Spleen (tissue), 11 donors: ENCODE results near the gene ARHGAP24. TPM values are rescaled to one million over a fixed set of nuclear protein-coding genes. Genes with fewer than 3 reads are reported as not detected.

Experiments
- DNase-seq: peaks from one replicate; pipeline ENCODE4 v3.0.0-alpha.2; 2020
- H3K27ac ChIP-seq, 8 donors: fragments of 200-600 bp; sonication (generic) in 7 of 8; 1 replicate in 4 of 8; 2 replicates in 4 of 8; pipeline versions ENCODE4 v1.5.0 to v1.8.0; 2016 to 2021; ENCODE audit warnings: inconsistent platforms in 4 of 8, mild to moderate bottlenecking in 4 of 8, moderate library complexity in 1 of 8
- H3K27me3 ChIP-seq, 7 donors: fragments of 200-600 bp; sonication (generic) in 6 of 7; replicated peaks in 1 of 7; 1 replicate in 4 of 7; 2 replicates in 3 of 7; pipeline versions ENCODE4 v1.5.0 to v1.8.0; 2016 to 2021; ENCODE audit warnings: inconsistent platforms in 3 of 7, mild to moderate bottlenecking in 1 of 7
- H3K36me3 ChIP-seq, 6 donors: fragments of 200-600 bp; sonication (generic) in 5 of 6; 1 replicate in 4 of 6; 2 replicates in 2 of 6; pipeline versions ENCODE4 v1.5.0 to v1.8.0; 2016 to 2021; ENCODE audit warnings: inconsistent platforms in 2 of 6
- H3K4me1 ChIP-seq, 6 donors: fragments of 200-600 bp; sonication (generic) in 5 of 6; 1 replicate in 3 of 6; 2 replicates in 3 of 6; pipeline versions ENCODE4 v1.5.0 to v1.8.0; 2016 to 2021; ENCODE audit warnings: inconsistent platforms in 3 of 6
- H3K4me3 ChIP-seq, 8 donors: fragments of 200-600 bp; sonication (generic) in 7 of 8; 1 replicate in 4 of 8; 2 replicates in 4 of 8; pipeline versions ENCODE4 v1.5.0 to v1.8.0; 2016 to 2021; ENCODE audit warnings: inconsistent platforms in 4 of 8, mild to moderate bottlenecking in 4 of 8, moderate library complexity in 2 of 8
- H3K9me3 ChIP-seq, 8 donors: fragments of 200-600 bp; sonication (generic) in 7 of 8; 1 replicate in 4 of 8; 2 replicates in 4 of 8; pipeline versions ENCODE4 v1.5.0 to v1.8.0; 2016 to 2021; ENCODE audit warnings: inconsistent platforms in 4 of 8
- CTCF ChIP-seq, 11 experiments: fragments of 200-600 bp in 7 of 11; fragments of 450-650 bp in 4 of 11; sonication (generic) in 4 of 11; IDR thresholded peaks in 8 of 11; conservative IDR thresholded peaks in 3 of 11; 1 replicate in 7 of 11; 2 replicates in 4 of 11; pipeline versions ENCODE4 v1.4.0 to v1.8.0; 2016 to 2021; ENCODE audit warnings: antibody characterized with exemption in 11 of 11, inconsistent platforms in 4 of 11, mild to moderate bottlenecking in 1 of 11
- POLR2A ChIP-seq, 3 donors: fragments of 450-650 bp; IDR thresholded peaks; one replicate each; pipeline ENCODE4 v1.5.1; 2017; ENCODE audit warnings: antibody characterized with exemption in 3 of 3, mild to moderate bottlenecking in 1 of 3
- POLR2AphosphoS5 ChIP-seq, 3 donors: sonication (generic); formaldehyde crosslinking; IDR thresholded peaks; one replicate each; pipeline ENCODE4 v1.5.1; 2017; ENCODE audit warnings: antibody characterized with exemption in 3 of 3
- WGBS, 5 donors: extraction: QIAGEN DNeasy Blood & Tissue Kit in 3 of 5; methylation state at CpG; one replicate each; pipeline versions ENCODE4 v1.1.5 to v1.1.7; 2013 to 2018; 5-methylcytosine and 5-hydroxymethylcytosine counted together
- intact Hi-C: fragments of 100-400 bp; cut with DNase I; formaldehyde crosslinking; loops from one replicate; pipeline ENCODE4 v1.15.0; 2023; ENCODE audit warnings: low total_unique reads
- polyA plus RNA-seq, 3 donors: library from polyadenylated mRNA; stranded (reverse); fragments of 200-250 nt; gene quantifications; one replicate each; pipeline ENCODE4 v1.2.1, GENCODE V29; 2013
- total RNA-seq, 7 donors: library from RNA; depleted of rRNA in 3 of 7; stranded (reverse); fragments of >200 nt in 3 of 7; fragmentation: NEBNext Ultra II Directional in 4 of 7; extraction: Animal tissue kit (Norgen Biotek cat#: 25700) in 4 of 7; gene quantifications; one replicate each; pipeline versions ENCODE4 v1.1.0 to v1.2.1, GENCODE V29; 2016 to 2021
- donor health status: healthy with polysubstance abuse.
- donor health status: DM: no; HTN: no; CAD: no; lungs with moderate emphysema.
- donor health status: DM: no; HTN: no; CAD: no.
- donor health status: Bipolar disorder and iron deficiency.
- donor health status: healthy.
- donor health status: DM: no; HTN: no; CAD: no.
- donor health status: DM: yes; HTN: yes; CAD: no.

Gene ARHGAP24
- total and polyA plus RNA-seq, 10 donors, result 23.1 to 199 (median 130) TPM

GRCh38 chr4:85994576-85994975 is 519.6 kb downstream of the ARHGAP24 start:
- H3K36me3 ChIP-seq, result peaks cover 0 to 59% (median 18%) of the 10 kb centered on the region in 6 donors
- DNase-seq, result no peak
- H3K27me3 ChIP-seq, result no peaks in the 10 kb centered on the region
- no peak for TF ChIP-seq POLR2A (IDR thresholded peaks at IDR 0.05)
- no peak for TF ChIP-seq CTCF (IDR thresholded peaks at IDR 0.05 in 8 of 11, conservative IDR thresholded peaks at IDR 0.05 in 3 of 11)
- TF ChIP-seq POLR2AphosphoS5 (IDR thresholded peaks at IDR 0.05), result no peak
- intact Hi-C loops, result no loop called here
- no peaks in the 10 kb centered on the region for H3K4me1 ChIP-seq
- H3K27ac ChIP-seq, result no peak overlapping the region
- no peaks in the 10 kb centered on the region for H3K9me3 ChIP-seq
- no peak overlapping the region for H3K4me3 ChIP-seq

GRCh38 chr4:85995361-85995760 is 520.4 kb downstream of the ARHGAP24 start:
- TF ChIP-seq POLR2A (IDR thresholded peaks at IDR 0.05) (no peak), POLR2AphosphoS5 (IDR thresholded peaks at IDR 0.05) (no peak), CTCF (IDR thresholded peaks at IDR 0.05 in 8 of 11, conservative IDR thresholded peaks at IDR 0.05 in 3 of 11) (no peak)
- Histone ChIP-seq H3K27ac (no peak overlapping the region), H3K4me1 (no peaks in the 10 kb centered on the region), H3K9me3 (no peaks in the 10 kb centered on the region), H3K4me3 (no peak overlapping the region), H3K27me3 (no peaks in the 10 kb centered on the region), H3K36me3 (peaks cover 0 to 67% (median 18%) of the 10 kb centered on the region in 6 donors)
- 65 to 77% (median 72%) methylated on average over 6 of the region's 6 CpGs for WGBS, 5 donors
- DNase-seq, result no peak
- intact Hi-C loops, result no loop called here

- TF ChIP-seq POLR2A (IDR thresholded peaks at IDR 0.05) (no peak), CTCF (IDR thresholded peaks at IDR 0.05 in 8 of 11, conservative IDR thresholded peaks at IDR 0.05 in 3 of 11) (no peak), POLR2AphosphoS5 (IDR thresholded peaks at IDR 0.05) (no peak)
- Histone ChIP-seq H3K4me3 (no peak overlapping the region), H3K36me3 (peaks cover 0 to 55% (median 7%) of the 10 kb centered on the region in 6 donors), H3K27me3 (no peaks in the 10 kb centered on the region), H3K27ac (no peak overlapping the region), H3K9me3 (no peaks in the 10 kb centered on the region), H3K4me1 (no peaks in the 10 kb centered on the region)
- no peak for DNase-seq
- WGBS, 5 donors, result 87 to 93% (median 89%) methylated on average over 2 of the region's 2 CpGs
- intact Hi-C loops, result no loop called here
These were observed 526.6 kb downstream of the ARHGAP24 start for GRCh38 chr4:86001591-86001990.

- Histone ChIP-seq H3K36me3 (peaks cover 0 to 47% (median 7%) of the 10 kb centered on the region in 6 donors), H3K9me3 (no peaks in the 10 kb centered on the region), H3K4me3 (no peak overlapping the region), H3K27me3 (no peaks in the 10 kb centered on the region), H3K27ac (no peak overlapping the region), H3K4me1 (no peaks in the 10 kb centered on the region)
- TF ChIP-seq POLR2AphosphoS5 (IDR thresholded peaks at IDR 0.05) (no peak), POLR2A (IDR thresholded peaks at IDR 0.05) (no peak), CTCF (IDR thresholded peaks at IDR 0.05 in 8 of 11, conservative IDR thresholded peaks at IDR 0.05 in 3 of 11) (no peak)
- WGBS, 5 donors, result 79 to 100% (median 90%) methylated on average over 2 of the region's 2 CpGs
- intact Hi-C loops, result no loop called here
- DNase-seq, result no peak
These were observed 529.1 kb downstream of the ARHGAP24 start for GRCh38 chr4:86004030-86004429.
